ENCODE measurements around the gene ASB14.

The ASB14 gene

GRCh38 chr3:57257678-57258077 is 34.8 kb downstream of the ASB14 start:
- no peak for DNase-seq

- DNase-seq = no peak
Measured at GRCh38 chr3:57256844-57257243, 35.6 kb downstream of the ASB14 start.

- DNase-seq = no peak
Measured at GRCh38 chr3:57252404-57252803, 40.1 kb downstream of the ASB14 start.

GRCh38 chr3:57244946-57245345 is 47.5 kb downstream of the ASB14 start:
- no peak for DNase-seq

- DNase-seq = no peak
Measured at GRCh38 chr3:57234613-57235575, 57.6 kb downstream of the ASB14 start.

- DNase-seq = no peak
Measured at GRCh38 chr3:57233799-57234198, 58.7 kb downstream of the ASB14 start.

GRCh38 chr3:57230006-57230405 is 62.5 kb downstream of the ASB14 start:
- no peak for DNase-seq

GRCh38 chr3:57227930-57228751 is 64.3 kb downstream of the ASB14 start:
- DNase-seq = peak; percentile 37

- peak; percentile 75 for DNase-seq
Measured at GRCh38 chr3:57227204-57227929, 65.1 kb downstream of the ASB14 start, which contains the start of gene APPL1. APPL1 (plus strand) TSS chr3:57227729; CDS start chr3:57227884, 155 bp downstream.

GRCh38 chr3:57226176-57226575 is 66.3 kb downstream of the ASB14 start:
- no peak for DNase-seq

GRCh38 chr3:57224856-57225255 is 67.6 kb downstream of the ASB14 start:
- DNase-seq = no peak

GRCh38 chr3:57221883-57222282 is 70.6 kb downstream of the ASB14 start:
- DNase-seq = peak; percentile 12

Data from NCI-H2227 treated with DMSO at 0.1 percent for 48 hours (cell line).